H1 (cell line): Measurements from ENCODE around the gene MB. TPM values are rescaled to one million over a fixed set of nuclear protein-coding genes. Genes with fewer than 3 reads are reported as not detected.
A peak's percentile ranks its signal among the peaks of the same experiment; 100 is the strongest.

ENCODE experiments used
- CTCF ChIA-PET: fragments of 300-600 bp; sonication (Branson Sonifier 250); formaldehyde crosslinking; loops from one replicate; lab custom pipeline; 2021; ENCODE audit not compliant: partially characterized antibody; lab: Charles Lee
- POLR2A ChIA-PET: fragments of 300-600 bp; sonication (Branson Sonifier 250); formaldehyde crosslinking; loops from one replicate; lab custom pipeline; 2021; ENCODE audit warnings: inconsistent platforms; ENCODE audit not compliant: partially characterized antibody; lab: Charles Lee
- DNase-seq, 2 experiments: peaks; one replicate each; pipeline versions ENCODE4 v3.0.0 to v3.0.0-alpha.2; 2010 to 2022; ENCODE audit warnings: low spot score in 2 of 2, low read depth in 1 of 2, mixed read lengths in 1 of 2
- FAIRE-seq: peaks from 2 replicates; lab custom pipeline; 2011; peaks lifted over from hg19 to GRCh38; lab: Jason Lieb, UNC
- H2AFZ ChIP-seq: 2 replicates; pipeline ENCODE4 v1.8.1; 2012; ENCODE audit warnings: low read length, inconsistent platforms
- H2AK5ac ChIP-seq: 2 replicates; pipeline ENCODE4 v1.6.1; 2013; ENCODE audit warnings: low read depth, low read length
- H2BK120ac ChIP-seq: replicated peaks from 2 replicates; pipeline ENCODE3; 2013; ENCODE audit warnings: low read depth, low read length, inconsistent platforms
- H2BK12ac ChIP-seq: 2 replicates; pipeline ENCODE4 v1.6.1; 2013; ENCODE audit warnings: low read depth, low read length
- H2BK15ac ChIP-seq: 2 replicates; pipeline ENCODE4 v1.6.1; 2013; ENCODE audit warnings: low read length
- H2BK20ac ChIP-seq: 2 replicates; pipeline ENCODE4 v1.6.1; 2013; ENCODE audit warnings: low read length
- H2BK5ac ChIP-seq: 2 replicates; pipeline ENCODE4 v1.6.1; 2013; ENCODE audit warnings: low read depth, low read length
- H3K14ac ChIP-seq: 2 replicates; pipeline ENCODE4 v1.6.1; 2013; ENCODE audit warnings: inconsistent platforms; ENCODE audit not compliant: insufficient read length
- H3K18ac ChIP-seq: 2 replicates; pipeline ENCODE4 v1.6.1; 2013; ENCODE audit warnings: low read length; ENCODE audit errors: extremely low read depth
- H3K23ac ChIP-seq: 2 replicates; pipeline ENCODE4 v1.6.1; 2013; ENCODE audit warnings: inconsistent platforms; ENCODE audit not compliant: insufficient read length
- H3K23me2 ChIP-seq: 2 replicates; pipeline ENCODE4 v1.6.1; 2013; ENCODE audit warnings: low read depth, low read length
- H3K27ac ChIP-seq: 2 replicates; pipeline ENCODE4 v1.6.1; 2011; ENCODE audit warnings: low read depth, low read length, inconsistent platforms
- H3K27me3 ChIP-seq, 4 experiments: replicated peaks in 1 of 4; 1 replicate in 1 of 4; 2 replicates in 3 of 4; pipeline versions ENCODE4 v1.6.1 to v1.8.1; 2011 to 2013; ENCODE audit warnings: low read length in 3 of 4, mild to moderate bottlenecking in 3 of 4, inconsistent platforms in 2 of 4, mixed read lengths in 2 of 4, moderate library complexity in 1 of 4; ENCODE audit not compliant: control insufficient read depth in 3 of 4, insufficient read depth in 3 of 4; ENCODE audit errors: extremely low read depth in 1 of 4
- H3K36me3 ChIP-seq, 4 experiments: 2 replicates each; pipeline versions ENCODE4 v1.6.1 to v1.8.1; 2011 to 2013; ENCODE audit warnings: mild to moderate bottlenecking in 4 of 4, low read length in 3 of 4, moderate library complexity in 2 of 4, control low read depth in 1 of 4, inconsistent platforms in 1 of 4; ENCODE audit not compliant: insufficient read depth in 4 of 4, control insufficient read depth in 2 of 4
- H3K4ac ChIP-seq: replicated peaks from 2 replicates; pipeline ENCODE3; 2013; ENCODE audit warnings: low read length, low read depth, mixed read lengths, inconsistent platforms; ENCODE audit not compliant: insufficient read length
- H3K4me1 ChIP-seq, 4 experiments: replicated peaks in 1 of 4; 1 replicate in 1 of 4; 2 replicates in 3 of 4; pipeline versions ENCODE4 v1.6.1 to v1.8.1; 2011 to 2013; ENCODE audit warnings: low read length in 3 of 4, inconsistent platforms in 2 of 4, mixed read lengths in 1 of 4; ENCODE audit not compliant: insufficient read depth in 4 of 4, control insufficient read depth in 3 of 4
- H3K4me2 ChIP-seq, 2 experiments: 2 replicates each; pipeline versions ENCODE4 v1.6.1 to v1.8.1; 2011 to 2013; ENCODE audit warnings: low read depth in 2 of 2, low read length in 2 of 2, control low read depth in 1 of 2, inconsistent platforms in 1 of 2, mild to moderate bottlenecking in 1 of 2; ENCODE audit not compliant: insufficient read depth in 1 of 2
- H3K4me3 ChIP-seq, 4 experiments: fragments of 200-600, 300-600 bp in 1 of 4; sonication (generic), shearing (Covaris generic), sonication (Bioruptor Twin) in 1 of 4; 2 replicates each; pipeline versions ENCODE4 v1.5.1 to v1.8.1; 2011 to 2016; ENCODE audit warnings: low read length in 4 of 4, low read depth in 3 of 4, control low read depth in 2 of 4, inconsistent platforms in 2 of 4, mild to moderate bottlenecking in 2 of 4, mixed read lengths in 1 of 4, moderate library complexity in 1 of 4; ENCODE audit not compliant: insufficient read depth in 2 of 4; ENCODE audit errors: extremely low read depth in 1 of 4
- H3K56ac ChIP-seq: replicated peaks from 2 replicates; pipeline ENCODE3; 2013; ENCODE audit warnings: low read depth, mild to moderate bottlenecking, mixed read lengths, low read length, inconsistent platforms; ENCODE audit not compliant: insufficient read length
- H3K79me1 ChIP-seq: 2 replicates; pipeline ENCODE4 v1.6.1; 2013; ENCODE audit warnings: low read depth, low read length, control low read depth
- H3K79me2 ChIP-seq, 2 experiments: 2 replicates each; pipeline versions ENCODE4 v1.6.1 to v1.8.1; 2012 to 2013; ENCODE audit warnings: low read length in 2 of 2, mild to moderate bottlenecking in 2 of 2, inconsistent platforms in 1 of 2; ENCODE audit not compliant: insufficient read depth in 2 of 2, control insufficient read depth in 1 of 2
- H3K9ac ChIP-seq, 4 experiments: replicated peaks in 1 of 4; 1 replicate in 1 of 4; 2 replicates in 3 of 4; pipeline versions ENCODE4 v1.6.1 to v1.8.1; 2011 to 2013; ENCODE audit warnings: low read depth in 3 of 4, low read length in 3 of 4, control low read depth in 2 of 4, mild to moderate bottlenecking in 2 of 4, moderate library complexity in 2 of 4, inconsistent platforms in 1 of 4; ENCODE audit errors: extremely low read depth in 1 of 4
- H3K9me3 ChIP-seq, 2 experiments: 2 replicates each; pipeline versions ENCODE4 v1.6.1 to v1.8.1; 2012 to 2013; ENCODE audit warnings: mild to moderate bottlenecking in 2 of 2, moderate library complexity in 2 of 2, control low read depth in 1 of 2, inconsistent platforms in 1 of 2, low read depth in 1 of 2, low read length in 1 of 2, mixed read lengths in 1 of 2; ENCODE audit not compliant: insufficient read depth in 2 of 2
- H4K20me1 ChIP-seq, 2 experiments: replicated peaks in 1 of 2; 2 replicates each; pipeline versions ENCODE3 to v1.8.1; 2011 to 2013; ENCODE audit warnings: inconsistent platforms in 2 of 2, low read length in 2 of 2, mild to moderate bottlenecking in 1 of 2; ENCODE audit not compliant: insufficient read depth in 2 of 2, control insufficient read depth in 1 of 2
- H4K5ac ChIP-seq: 2 replicates; pipeline ENCODE4 v1.6.1; 2013; ENCODE audit warnings: low read length, low read depth, mixed read lengths, inconsistent platforms; ENCODE audit not compliant: insufficient read length
- H4K8ac ChIP-seq: 2 replicates; pipeline ENCODE4 v1.8.0; 2013; ENCODE audit warnings: mild to moderate bottlenecking, moderate library complexity, low read length, inconsistent platforms; ENCODE audit not compliant: insufficient read depth; ENCODE audit errors: extremely low read depth
- H4K91ac ChIP-seq: replicated peaks from 2 replicates; pipeline ENCODE3; 2013; ENCODE audit warnings: low read length, mixed read lengths, inconsistent platforms; ENCODE audit not compliant: insufficient read length
- CTCF ChIP-seq, 3 experiments: IDR thresholded peaks; 1 replicate in 2 of 3; 2 replicates in 1 of 3; pipeline versions ENCODE4 v1.5.1 to v1.6.1; 2011; ENCODE audit warnings: low read length in 3 of 3, mild to moderate bottlenecking in 3 of 3, inconsistent platforms in 2 of 3, low read depth in 1 of 3, moderate library complexity in 1 of 3; ENCODE audit not compliant: insufficient read depth in 1 of 3; ENCODE audit errors: control extremely low read depth in 1 of 3
- WGBS, 2 experiments: shearing (Covaris generic) in 1 of 2; methylation state at CpG; one replicate each; pipeline versions ENCODE4 v1.1.6 to v1.1.7; 2013 to 2015; ENCODE audit warnings: low lambda C conversion rate in 2 of 2, mixed read lengths in 2 of 2, inconsistent platforms in 1 of 2, low coverage in 1 of 2, missing lambda C conversion rate in 1 of 2; ENCODE audit not compliant: insufficient replicate concordance in 2 of 2, insufficient coverage in 1 of 2, insufficient read length in 1 of 2; ENCODE audit errors: extremely low coverage in 1 of 2, missing lambda C conversion rate in 1 of 2; 5-methylcytosine and 5-hydroxymethylcytosine counted together
- polyA plus RNA-seq, 7 experiments: library from polyadenylated mRNA; depleted of rRNA in 3 of 7; stranded (reverse) in 5 of 7; unstranded in 2 of 7; fragments of >200 nt in 5 of 7; fragments of 200-250 nt in 2 of 7; gene quantifications; 1 replicate in 5 of 7; 2 replicates in 1 of 7; 4 replicates in 1 of 7; pipeline versions ENCODE4 v1.2.1 to v1.2.3, GENCODE V29; 2011 to 2013; ENCODE audit warnings: missing spikeins in 2 of 7, mixed read lengths in 2 of 7
- total RNA-seq: library from RNA; stranded (reverse); fragmentation: NEBNext Ultra II Directional; extraction: Animal tissue kit (Norgen Biotek cat#: 25700); gene quantifications from 2 replicates; pipeline ENCODE4 v1.2.1, GENCODE V29; 2021
- TF ChIP-seq, protein P1 (sequence below): IDR thresholded peaks from 2 replicates; pipeline ENCODE4 v1.6.1; 2011; ENCODE audit warnings: low read length, improper control_type of control experiment

Gene MB
- total and polyA plus RNA-seq, 2 of the 8 experiments (the other 6 are each of a cell fraction or from before 2014, with no cell fraction given), result 1.5 TPM; not detected in 1

DNA sequence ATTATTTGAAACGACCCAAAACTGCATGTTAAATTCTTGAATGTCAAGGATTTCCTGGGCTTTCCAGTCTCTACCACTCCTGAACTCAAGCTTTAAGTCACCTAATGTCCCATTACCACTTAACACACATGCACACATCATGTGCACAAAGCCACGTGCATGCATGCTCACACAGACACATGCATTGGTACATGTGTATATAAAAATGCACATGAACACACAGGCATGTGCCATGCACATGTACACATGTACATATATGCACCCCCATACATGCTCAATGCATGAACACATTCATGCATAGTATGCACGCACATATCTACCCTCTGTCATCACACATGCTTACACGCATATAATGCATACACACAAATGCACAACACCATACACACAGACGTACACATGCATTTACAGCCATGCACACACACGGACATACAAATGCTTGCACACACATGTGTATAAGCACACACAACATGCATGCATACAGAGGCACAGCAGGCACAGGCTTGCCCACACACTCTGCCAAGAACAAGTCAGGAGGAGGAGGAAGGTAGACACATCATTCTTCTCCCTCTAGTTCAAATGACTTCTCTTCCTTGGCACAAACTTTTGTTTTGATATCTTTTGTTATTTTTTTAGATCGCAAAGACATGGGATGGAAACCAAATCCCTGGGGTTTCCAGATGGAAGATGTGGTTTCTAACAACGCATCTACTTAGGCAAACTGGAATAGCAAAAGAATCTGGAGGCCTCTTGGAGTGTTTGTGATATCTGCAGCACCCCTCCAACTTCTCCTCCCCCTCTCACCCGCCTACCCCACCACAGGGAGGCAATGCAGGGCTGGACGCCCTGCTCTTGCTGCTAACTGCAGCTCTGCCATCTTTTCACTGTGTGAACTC lies 51.9 kb downstream of the MB start:
- Histone ChIP-seq H3K14ac (no peak overlapping the region), H4K20me1 (no peaks in the 10 kb centered on the region), H4K91ac (no peak overlapping the region), H2BK5ac (no peak overlapping the region), H2BK12ac (peak overlapping the region; percentile 85; the same call in 1 of the 2 replicates), H3K23ac (no peak overlapping the region), H3K9me3 (no peaks in the 10 kb centered on the region), H4K8ac (no peak overlapping the region), H3K27ac (no peak overlapping the region), H3K56ac (no peak overlapping the region), H3K18ac (no peak overlapping the region), H2BK15ac (peak overlapping the region; percentile 1; the same call in 1 of the 2 replicates), H2AK5ac (no peak overlapping the region), H3K23me2 (no peaks in the 10 kb centered on the region), H3K27me3 (no peaks in the 10 kb centered on the region), H3K4me3 (no peak overlapping the region), H4K5ac (no peak overlapping the region), H2BK20ac (no peak overlapping the region), H3K36me3 (no peaks in the 10 kb centered on the region), H3K4ac (no peak overlapping the region), H2AFZ (0 out of 2 replicates have a peak overlapping the region, but pooled peaks have one; percentile 34), H3K79me2 (no peaks in the 10 kb centered on the region), H3K79me1 (no peaks in the 10 kb centered on the region), H3K9ac (no peak overlapping the region), H3K4me2 (no peak overlapping the region), H3K4me1 (peaks cover 0 to 7% (median 5%) of the 10 kb centered on the region in 4 experiments; a peak in 5 of 7 replicates), H2BK120ac (no peak overlapping the region)
- FAIRE-seq (no peak), DNase-seq (no peak)
- TF ChIP-seq, protein P1, sequence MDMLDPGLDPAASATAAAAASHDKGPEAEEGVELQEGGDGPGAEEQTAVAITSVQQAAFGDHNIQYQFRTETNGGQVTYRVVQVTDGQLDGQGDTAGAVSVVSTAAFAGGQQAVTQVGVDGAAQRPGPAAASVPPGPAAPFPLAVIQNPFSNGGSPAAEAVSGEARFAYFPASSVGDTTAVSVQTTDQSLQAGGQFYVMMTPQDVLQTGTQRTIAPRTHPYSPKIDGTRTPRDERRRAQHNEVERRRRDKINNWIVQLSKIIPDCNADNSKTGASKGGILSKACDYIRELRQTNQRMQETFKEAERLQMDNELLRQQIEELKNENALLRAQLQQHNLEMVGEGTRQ, result no peak
- TF ChIP-seq CTCF (IDR thresholded peaks at IDR 0.05; ENCODE audit: control extremely low read depth in 1 of 3, insufficient read depth in 1 of 3, low read depth in 1 of 3, low read length in 3 of 3), result peak in 1 of 3 experiments; percentile 2; a peak in 1 of 4 replicates
- CTCF ChIA-PET, result interaction anchor here (0.7 to 4.5 kb wide), 9 partner anchors 7 to 135 kb away, joined by 3 to 29 read pairs (median 4); no protein-coding TSS in a partner anchor
- POLR2A ChIA-PET, result interaction anchor here (0.8 to 1.3 kb wide), 3 partner anchors 11 to 190 kb away, joined by 3 to 5 read pairs (median 4); no protein-coding TSS in a partner anchor
- WGBS, 2 experiments, result 79% methylated on average over 10 of the region's 10 CpGs; no CpG with 5 or more reads in 1 of the 2 experiments
